Daoy (cell line): Measurements from ENCODE around the gene AGMO. TPM values are rescaled to one million over a fixed set of nuclear protein-coding genes. Genes with fewer than 3 reads are reported as not detected.

Experiments
- total RNA-seq: library from RNA; depleted of rRNA; stranded (reverse); fragments of >200 nt; shearing (Covaris generic); gene quantifications from 2 replicates; pipeline ENCODE4 v1.2.3, GENCODE V29; 2014; rRNA removed

AGMO gene
- total RNA-seq, 1 experiment from 2014 or later = 0.06 TPM

Other genes with a start within 250 kb of the AGMO start
- not detected in 2 replicates for gene MEOX2, start 124.7 kb upstream of the AGMO start, total RNA-seq